ENCODE results near the gene TMEM168.

DNA sequence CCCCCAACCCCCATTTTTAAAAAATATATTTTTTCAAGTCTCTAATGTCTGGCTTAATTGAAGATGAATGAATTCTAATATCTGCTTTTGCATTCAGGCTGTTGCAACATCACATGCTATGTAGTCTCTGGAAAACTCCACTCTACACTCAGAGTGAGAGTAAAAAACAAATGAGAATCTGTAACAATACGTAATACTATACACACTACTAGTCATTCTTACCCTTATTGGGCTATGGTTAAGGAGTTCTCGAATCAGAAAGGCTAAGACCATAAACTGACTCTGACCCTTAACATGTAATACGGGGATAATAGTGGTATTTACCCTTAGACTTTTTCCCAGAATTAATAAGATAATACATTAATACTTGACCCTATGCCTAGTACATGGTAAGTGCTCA, 42.9 kb upstream of the TMEM168 start:
- TF ChIP-seq POLR2A (IDR thresholded peaks at IDR 0.05) (no peak), EP300 (IDR thresholded peaks at IDR 0.05) (no peak)
- TF ChIP-seq, protein P1, sequence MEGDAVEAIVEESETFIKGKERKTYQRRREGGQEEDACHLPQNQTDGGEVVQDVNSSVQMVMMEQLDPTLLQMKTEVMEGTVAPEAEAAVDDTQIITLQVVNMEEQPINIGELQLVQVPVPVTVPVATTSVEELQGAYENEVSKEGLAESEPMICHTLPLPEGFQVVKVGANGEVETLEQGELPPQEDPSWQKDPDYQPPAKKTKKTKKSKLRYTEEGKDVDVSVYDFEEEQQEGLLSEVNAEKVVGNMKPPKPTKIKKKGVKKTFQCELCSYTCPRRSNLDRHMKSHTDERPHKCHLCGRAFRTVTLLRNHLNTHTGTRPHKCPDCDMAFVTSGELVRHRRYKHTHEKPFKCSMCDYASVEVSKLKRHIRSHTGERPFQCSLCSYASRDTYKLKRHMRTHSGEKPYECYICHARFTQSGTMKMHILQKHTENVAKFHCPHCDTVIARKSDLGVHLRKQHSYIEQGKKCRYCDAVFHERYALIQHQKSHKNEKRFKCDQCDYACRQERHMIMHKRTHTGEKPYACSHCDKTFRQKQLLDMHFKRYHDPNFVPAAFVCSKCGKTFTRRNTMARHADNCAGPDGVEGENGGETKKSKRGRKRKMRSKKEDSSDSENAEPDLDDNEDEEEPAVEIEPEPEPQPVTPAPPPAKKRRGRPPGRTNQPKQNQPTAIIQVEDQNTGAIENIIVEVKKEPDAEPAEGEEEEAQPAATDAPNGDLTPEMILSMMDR (IDR thresholded peaks at IDR 0.05): no peak
